WTC11 (cell line): ENCODE measurements around the gene FHOD1. TPM values are rescaled to one million over a fixed set of nuclear protein-coding genes. Genes with fewer than 3 reads are reported as not detected.

Experiments
- CREM ChIP-seq: sonication (generic); formaldehyde crosslinking; IDR thresholded peaks from 2 replicates; pipeline ENCODE4 v1.8.1; 2022; ENCODE audit warnings: mild to moderate bottlenecking, missing genetic modification reagents, moderate library complexity
- KAT7 ChIP-seq: sonication (generic); formaldehyde crosslinking; IDR thresholded peaks from 2 replicates; pipeline ENCODE4 v1.8.1; 2023; ENCODE audit warnings: missing genetic modification reagents, mild to moderate bottlenecking, borderline replicate concordance
- MYBL2 ChIP-seq: sonication (generic); formaldehyde crosslinking; IDR thresholded peaks from 2 replicates; pipeline ENCODE4 v1.8.1; 2023; ENCODE audit warnings: mild to moderate bottlenecking, moderate library complexity, missing genetic modification reagents
- NFYB ChIP-seq: sonication (generic); formaldehyde crosslinking; conservative IDR thresholded peaks from 2 replicates; pipeline ENCODE4 v1.8.0; 2022; ENCODE audit warnings: low read depth, missing genetic modification reagents
- OVOL2 ChIP-seq: fragments of 250-450 bp; sonication (Bioruptor Pico); IDR thresholded peaks from 2 replicates; pipeline ENCODE4 v1.9.0; 2021; ENCODE audit warnings: mild to moderate bottlenecking, borderline replicate concordance
- RORB ChIP-seq: fragments of 250-450 bp; sonication (Bioruptor Pico); IDR thresholded peaks from 2 replicates; pipeline ENCODE4 v1.9.0; 2021; ENCODE audit warnings: mild to moderate bottlenecking
- SP1 ChIP-seq: sonication (generic); formaldehyde crosslinking; conservative IDR thresholded peaks from 2 replicates; pipeline ENCODE4 v1.8.1; 2022; ENCODE audit warnings: missing genetic modification reagents
- ZNF317 ChIP-seq: sonication (generic); formaldehyde crosslinking; IDR thresholded peaks from 2 replicates; pipeline ENCODE4 v1.8.1; 2023; ENCODE audit warnings: low read depth, mild to moderate bottlenecking, moderate library complexity, missing genetic modification reagents, borderline replicate concordance
- ZNF396 ChIP-seq: fragments of 250-450 bp; sonication (Bioruptor Pico); IDR thresholded peaks from 2 replicates; pipeline ENCODE4 v1.8.0; 2021; ENCODE audit warnings: mild to moderate bottlenecking, moderate library complexity, borderline replicate concordance
- ZNF416 ChIP-seq: fragments of 250-450 bp; sonication (Bioruptor Pico); IDR thresholded peaks from 2 replicates; pipeline ENCODE4 v1.9.0; 2021; ENCODE audit warnings: mild to moderate bottlenecking, inconsistent platforms
- total RNA-seq: library from RNA; stranded (reverse); gene quantifications from 3 replicates; pipeline ENCODE4 v1.2.3, GENCODE V29; 2021
- TF ChIP-seq, protein P1 (sequence below): sonication (generic); formaldehyde crosslinking; IDR thresholded peaks from 2 replicates; pipeline ENCODE4 v1.8.1; 2023; ENCODE audit warnings: mild to moderate bottlenecking, missing genetic modification reagents, borderline replicate concordance
- TF ChIP-seq, protein P2 (sequence below): sonication (generic); formaldehyde crosslinking; IDR thresholded peaks from 2 replicates; pipeline ENCODE4 v1.8.1; 2022; ENCODE audit warnings: low read depth, missing genetic modification reagents, borderline replicate concordance
- TF ChIP-seq, protein P3 (sequence below): fragments of 250-450 bp; sonication (Bioruptor Pico); IDR thresholded peaks from 2 replicates; pipeline ENCODE4 v1.9.0; 2021; ENCODE audit warnings: mild to moderate bottlenecking
- TF ChIP-seq, protein P4 (sequence below): sonication (generic); formaldehyde crosslinking; conservative IDR thresholded peaks from 2 replicates; pipeline ENCODE4 v1.8.1; 2023; ENCODE audit warnings: mild to moderate bottlenecking, low read depth, missing genetic modification reagents, moderate library complexity
- TF ChIP-seq, protein P5 (sequence below): sonication (generic); formaldehyde crosslinking; IDR thresholded peaks from 2 replicates; pipeline ENCODE4 v1.8.1; 2023; ENCODE audit warnings: mild to moderate bottlenecking, missing genetic modification reagents
- TF ChIP-seq, protein P6 (sequence below): sonication (generic); formaldehyde crosslinking; IDR thresholded peaks from 2 replicates; pipeline ENCODE4 v1.8.0; 2022; ENCODE audit warnings: mild to moderate bottlenecking, missing genetic modification reagents

Gene FHOD1
- total RNA-seq, 1 experiment from 2014 or later = 81.3 TPM

DNA sequence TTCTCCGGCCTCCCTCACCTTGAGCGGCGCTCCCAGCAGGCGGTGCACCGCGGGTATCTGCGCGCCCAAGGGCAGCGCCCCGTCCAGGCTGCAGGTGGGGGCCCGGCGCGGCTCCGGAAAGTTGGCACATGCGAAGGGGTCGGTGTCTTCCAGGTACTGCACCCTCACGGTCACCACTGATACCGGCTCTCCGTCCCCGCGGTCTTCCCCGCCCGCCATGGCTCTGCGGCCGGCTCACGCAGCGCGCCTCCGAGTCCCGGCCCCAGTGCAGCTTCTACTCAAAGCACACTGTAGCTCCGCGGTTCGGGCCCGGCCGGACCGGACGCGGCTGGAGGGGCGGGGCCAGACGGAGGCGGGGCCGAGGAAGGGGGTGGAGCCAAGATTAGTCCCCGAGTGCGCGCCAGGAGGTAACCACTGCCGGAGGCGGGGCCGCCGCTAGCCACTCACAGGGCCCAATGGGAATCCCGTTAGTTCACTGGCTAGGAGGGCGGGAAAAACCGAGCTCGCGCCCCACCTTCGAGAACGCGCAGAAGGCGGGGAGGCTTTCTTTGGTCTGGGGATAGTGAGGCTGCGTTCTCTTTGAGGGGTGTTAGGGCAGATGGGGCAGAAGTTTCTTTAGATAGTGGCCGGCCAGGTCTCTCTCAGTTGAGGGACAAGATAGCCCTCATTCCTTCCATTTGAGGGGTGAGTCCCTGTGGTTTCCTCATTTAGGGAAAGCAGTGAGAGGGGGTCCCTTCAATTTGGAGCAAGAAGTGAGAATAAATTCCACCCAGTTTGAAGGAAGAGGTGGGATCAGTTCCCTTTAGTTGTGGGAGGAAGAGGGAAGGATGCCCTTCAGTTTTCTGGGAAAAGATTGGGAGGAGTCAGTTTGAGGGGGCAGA is at the start of gene FHOD1 (continued):
- TF ChIP-seq, protein P1, sequence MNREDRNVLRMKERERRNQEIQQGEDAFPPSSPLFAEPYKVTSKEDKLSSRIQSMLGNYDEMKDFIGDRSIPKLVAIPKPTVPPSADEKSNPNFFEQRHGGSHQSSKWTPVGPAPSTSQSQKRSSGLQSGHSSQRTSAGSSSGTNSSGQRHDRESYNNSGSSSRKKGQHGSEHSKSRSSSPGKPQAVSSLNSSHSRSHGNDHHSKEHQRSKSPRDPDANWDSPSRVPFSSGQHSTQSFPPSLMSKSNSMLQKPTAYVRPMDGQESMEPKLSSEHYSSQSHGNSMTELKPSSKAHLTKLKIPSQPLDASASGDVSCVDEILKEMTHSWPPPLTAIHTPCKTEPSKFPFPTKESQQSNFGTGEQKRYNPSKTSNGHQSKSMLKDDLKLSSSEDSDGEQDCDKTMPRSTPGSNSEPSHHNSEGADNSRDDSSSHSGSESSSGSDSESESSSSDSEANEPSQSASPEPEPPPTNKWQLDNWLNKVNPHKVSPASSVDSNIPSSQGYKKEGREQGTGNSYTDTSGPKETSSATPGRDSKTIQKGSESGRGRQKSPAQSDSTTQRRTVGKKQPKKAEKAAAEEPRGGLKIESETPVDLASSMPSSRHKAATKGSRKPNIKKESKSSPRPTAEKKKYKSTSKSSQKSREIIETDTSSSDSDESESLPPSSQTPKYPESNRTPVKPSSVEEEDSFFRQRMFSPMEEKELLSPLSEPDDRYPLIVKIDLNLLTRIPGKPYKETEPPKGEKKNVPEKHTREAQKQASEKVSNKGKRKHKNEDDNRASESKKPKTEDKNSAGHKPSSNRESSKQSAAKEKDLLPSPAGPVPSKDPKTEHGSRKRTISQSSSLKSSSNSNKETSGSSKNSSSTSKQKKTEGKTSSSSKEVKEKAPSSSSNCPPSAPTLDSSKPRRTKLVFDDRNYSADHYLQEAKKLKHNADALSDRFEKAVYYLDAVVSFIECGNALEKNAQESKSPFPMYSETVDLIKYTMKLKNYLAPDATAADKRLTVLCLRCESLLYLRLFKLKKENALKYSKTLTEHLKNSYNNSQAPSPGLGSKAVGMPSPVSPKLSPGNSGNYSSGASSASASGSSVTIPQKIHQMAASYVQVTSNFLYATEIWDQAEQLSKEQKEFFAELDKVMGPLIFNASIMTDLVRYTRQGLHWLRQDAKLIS (CRISPR knock-in tag) = no peak
- TF ChIP-seq KAT7 (CRISPR knock-in tag) (0 out of 2 replicates have a peak, but pooled peaks have one; percentile 56), ZNF317 (CRISPR knock-in tag) (no peak), NFYB (CRISPR knock-in tag) (no peak), RORB (CRISPR knock-in tag) (no peak), CREM (CRISPR knock-in tag) (peak; percentile 49; the same call in 1 of the 2 replicates), ZNF416 (CRISPR knock-in tag) (no peak), MYBL2 (CRISPR knock-in tag) (peak; percentile 48; the same call in 1 of the 2 replicates), OVOL2 (no peak), SP1 (CRISPR knock-in tag) (peak; percentile 74), ZNF396 (CRISPR knock-in tag) (no peak)
- TF ChIP-seq, protein P2, sequence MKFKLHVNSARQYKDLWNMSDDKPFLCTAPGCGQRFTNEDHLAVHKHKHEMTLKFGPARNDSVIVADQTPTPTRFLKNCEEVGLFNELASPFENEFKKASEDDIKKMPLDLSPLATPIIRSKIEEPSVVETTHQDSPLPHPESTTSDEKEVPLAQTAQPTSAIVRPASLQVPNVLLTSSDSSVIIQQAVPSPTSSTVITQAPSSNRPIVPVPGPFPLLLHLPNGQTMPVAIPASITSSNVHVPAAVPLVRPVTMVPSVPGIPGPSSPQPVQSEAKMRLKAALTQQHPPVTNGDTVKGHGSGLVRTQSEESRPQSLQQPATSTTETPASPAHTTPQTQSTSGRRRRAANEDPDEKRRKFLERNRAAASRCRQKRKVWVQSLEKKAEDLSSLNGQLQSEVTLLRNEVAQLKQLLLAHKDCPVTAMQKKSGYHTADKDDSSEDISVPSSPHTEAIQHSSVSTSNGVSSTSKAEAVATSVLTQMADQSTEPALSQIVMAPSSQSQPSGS = no peak
- TF ChIP-seq, protein P3, sequence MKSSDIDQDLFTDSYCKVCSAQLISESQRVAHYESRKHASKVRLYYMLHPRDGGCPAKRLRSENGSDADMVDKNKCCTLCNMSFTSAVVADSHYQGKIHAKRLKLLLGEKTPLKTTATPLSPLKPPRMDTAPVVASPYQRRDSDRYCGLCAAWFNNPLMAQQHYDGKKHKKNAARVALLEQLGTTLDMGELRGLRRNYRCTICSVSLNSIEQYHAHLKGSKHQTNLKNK = no peak
- TF ChIP-seq, protein P4, sequence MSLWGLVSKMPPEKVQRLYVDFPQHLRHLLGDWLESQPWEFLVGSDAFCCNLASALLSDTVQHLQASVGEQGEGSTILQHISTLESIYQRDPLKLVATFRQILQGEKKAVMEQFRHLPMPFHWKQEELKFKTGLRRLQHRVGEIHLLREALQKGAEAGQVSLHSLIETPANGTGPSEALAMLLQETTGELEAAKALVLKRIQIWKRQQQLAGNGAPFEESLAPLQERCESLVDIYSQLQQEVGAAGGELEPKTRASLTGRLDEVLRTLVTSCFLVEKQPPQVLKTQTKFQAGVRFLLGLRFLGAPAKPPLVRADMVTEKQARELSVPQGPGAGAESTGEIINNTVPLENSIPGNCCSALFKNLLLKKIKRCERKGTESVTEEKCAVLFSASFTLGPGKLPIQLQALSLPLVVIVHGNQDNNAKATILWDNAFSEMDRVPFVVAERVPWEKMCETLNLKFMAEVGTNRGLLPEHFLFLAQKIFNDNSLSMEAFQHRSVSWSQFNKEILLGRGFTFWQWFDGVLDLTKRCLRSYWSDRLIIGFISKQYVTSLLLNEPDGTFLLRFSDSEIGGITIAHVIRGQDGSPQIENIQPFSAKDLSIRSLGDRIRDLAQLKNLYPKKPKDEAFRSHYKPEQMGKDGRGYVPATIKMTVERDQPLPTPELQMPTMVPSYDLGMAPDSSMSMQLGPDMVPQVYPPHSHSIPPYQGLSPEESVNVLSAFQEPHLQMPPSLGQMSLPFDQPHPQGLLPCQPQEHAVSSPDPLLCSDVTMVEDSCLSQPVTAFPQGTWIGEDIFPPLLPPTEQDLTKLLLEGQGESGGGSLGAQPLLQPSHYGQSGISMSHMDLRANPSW (CRISPR knock-in tag) = no peak
- TF ChIP-seq, protein P5, sequence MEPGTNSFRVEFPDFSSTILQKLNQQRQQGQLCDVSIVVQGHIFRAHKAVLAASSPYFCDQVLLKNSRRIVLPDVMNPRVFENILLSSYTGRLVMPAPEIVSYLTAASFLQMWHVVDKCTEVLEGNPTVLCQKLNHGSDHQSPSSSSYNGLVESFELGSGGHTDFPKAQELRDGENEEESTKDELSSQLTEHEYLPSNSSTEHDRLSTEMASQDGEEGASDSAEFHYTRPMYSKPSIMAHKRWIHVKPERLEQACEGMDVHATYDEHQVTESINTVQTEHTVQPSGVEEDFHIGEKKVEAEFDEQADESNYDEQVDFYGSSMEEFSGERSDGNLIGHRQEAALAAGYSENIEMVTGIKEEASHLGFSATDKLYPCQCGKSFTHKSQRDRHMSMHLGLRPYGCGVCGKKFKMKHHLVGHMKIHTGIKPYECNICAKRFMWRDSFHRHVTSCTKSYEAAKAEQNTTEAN (CRISPR knock-in tag) = no peak
- TF ChIP-seq, protein P6, sequence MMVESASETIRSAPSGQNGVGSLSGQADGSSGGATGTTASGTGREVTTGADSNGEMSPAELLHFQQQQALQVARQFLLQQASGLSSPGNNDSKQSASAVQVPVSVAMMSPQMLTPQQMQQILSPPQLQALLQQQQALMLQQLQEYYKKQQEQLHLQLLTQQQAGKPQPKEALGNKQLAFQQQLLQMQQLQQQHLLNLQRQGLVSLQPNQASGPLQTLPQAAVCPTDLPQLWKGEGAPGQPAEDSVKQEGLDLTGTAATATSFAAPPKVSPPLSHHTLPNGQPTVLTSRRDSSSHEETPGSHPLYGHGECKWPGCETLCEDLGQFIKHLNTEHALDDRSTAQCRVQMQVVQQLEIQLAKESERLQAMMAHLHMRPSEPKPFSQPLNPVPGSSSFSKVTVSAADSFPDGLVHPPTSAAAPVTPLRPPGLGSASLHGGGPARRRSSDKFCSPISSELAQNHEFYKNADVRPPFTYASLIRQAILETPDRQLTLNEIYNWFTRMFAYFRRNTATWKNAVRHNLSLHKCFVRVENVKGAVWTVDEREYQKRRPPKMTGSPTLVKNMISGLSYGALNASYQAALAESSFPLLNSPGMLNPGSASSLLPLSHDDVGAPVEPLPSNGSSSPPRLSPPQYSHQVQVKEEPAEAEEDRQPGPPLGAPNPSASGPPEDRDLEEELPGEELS = peak; percentile 56; the same call in 1 of the 2 replicates
